SK-N-SH (cell line): ENCODE data around the gene FIGNL2. TPM values are rescaled to one million over a fixed set of nuclear protein-coding genes. Genes with fewer than 3 reads are reported as not detected.

Experiments used
- CTCF ChIA-PET: fragments of 300-600, 350-600 bp; formaldehyde crosslinking; extraction: SDS; loops from one replicate; lab custom pipeline; 2021; lab: Yijun Ruan, JAX
- POLR2A ChIA-PET: fragments of 350-600 bp; sonication (Branson Sonifier 250); formaldehyde crosslinking; extraction: SDS; loops from one replicate; lab custom pipeline; 2020; ENCODE audit warnings: antibody characterized with exemption, inconsistent platforms; lab: Yijun Ruan, JAX
- DNase-seq: peaks from one replicate; pipeline ENCODE4 v3.0.0; 2012
- H2AFZ ChIP-seq: fragments of 200-600 bp; sonication (generic); 2 replicates; pipeline ENCODE4 v1.8.1; 2016; ENCODE audit warnings: antibody characterized with exemption, mild to moderate bottlenecking, low read depth
- H3F3A ChIP-seq: fragments of 200-600 bp; sonication (generic); replicated peaks from 2 replicates; pipeline ENCODE3; 2016; ENCODE audit warnings: antibody characterized with exemption, mild to moderate bottlenecking; ENCODE audit not compliant: insufficient read depth
- H3K27ac ChIP-seq, 2 experiments: fragments of 200-500 bp in 1 of 2; fragments of 200-600 bp in 1 of 2; sonication (Bioruptor generic) in 1 of 2; sonication (generic), shearing (Covaris generic) in 1 of 2; 2 replicates each; pipeline versions ENCODE4 v1.5.1 to v1.6.1; 2014 to 2016; ENCODE audit warnings: low read depth in 2 of 2, inconsistent platforms in 1 of 2, low read length in 1 of 2, mild to moderate bottlenecking in 1 of 2, mixed read lengths in 1 of 2
- H3K27me3 ChIP-seq: fragments of 200-600 bp; sonication (generic), shearing (Covaris generic); 2 replicates; pipeline ENCODE4 v1.6.1; 2016; ENCODE audit warnings: mixed run types; ENCODE audit not compliant: insufficient read depth
- H3K36me3 ChIP-seq, 2 experiments: fragments of 200-500 bp in 1 of 2; fragments of 200-600 bp in 1 of 2; sonication (Bioruptor generic) in 1 of 2; sonication (generic) in 1 of 2; replicated peaks in 1 of 2; 2 replicates each; pipeline versions ENCODE3 to v1.5.1; 2014 to 2016; ENCODE audit warnings: low read length in 1 of 2, mild to moderate bottlenecking in 1 of 2; ENCODE audit not compliant: insufficient read depth in 2 of 2, control insufficient read depth in 1 of 2
- H3K4me1 ChIP-seq, 2 experiments: fragments of 200-500 bp in 1 of 2; fragments of 200-600 bp in 1 of 2; sonication (Bioruptor generic) in 1 of 2; sonication (generic), shearing (Covaris generic) in 1 of 2; 2 replicates each; pipeline versions ENCODE4 v1.5.1 to v1.6.1; 2014 to 2016; ENCODE audit warnings: low read depth in 1 of 2, low read length in 1 of 2, mixed run types in 1 of 2; ENCODE audit not compliant: insufficient read depth in 2 of 2, control insufficient read depth in 1 of 2
- H3K4me2 ChIP-seq: fragments of 200-600 bp; sonication (generic), shearing (Covaris generic); 2 replicates; pipeline ENCODE4 v1.6.1; 2017; ENCODE audit warnings: mixed run types
- H3K4me3 ChIP-seq, 2 experiments: fragments of 200-500 bp in 1 of 2; fragments of 200-600 bp in 1 of 2; sonication (Bioruptor generic) in 1 of 2; sonication (generic), shearing (Covaris generic) in 1 of 2; 2 replicates each; pipeline versions ENCODE4 v1.5.1 to v1.8.1; 2014 to 2016; ENCODE audit warnings: low read depth in 2 of 2, inconsistent platforms in 1 of 2, low read length in 1 of 2, mild to moderate bottlenecking in 1 of 2, mixed read lengths in 1 of 2, moderate library complexity in 1 of 2
- H3K79me2 ChIP-seq: fragments of 200-600 bp; sonication (generic); 2 replicates; pipeline ENCODE4 v1.8.1; 2017; ENCODE audit warnings: mild to moderate bottlenecking; ENCODE audit not compliant: insufficient read depth
- H3K9ac ChIP-seq: fragments of 200-600 bp; sonication (generic); 2 replicates; pipeline ENCODE4 v1.6.1; 2017; ENCODE audit warnings: mixed run types
- H3K9me2 ChIP-seq: fragments of 200-600 bp; sonication (generic); 2 replicates; pipeline ENCODE4 v1.6.1; 2017; ENCODE audit warnings: mixed run types
- H3K9me3 ChIP-seq: fragments of 200-600 bp; sonication (generic); 2 replicates; pipeline ENCODE4 v1.6.1; 2017; ENCODE audit warnings: mixed run types, mild to moderate bottlenecking, moderate library complexity
- H4K20me1 ChIP-seq: fragments of 200-600 bp; sonication (generic); 2 replicates; pipeline ENCODE4 v1.6.1; 2017; ENCODE audit warnings: mild to moderate bottlenecking, mixed run types; ENCODE audit not compliant: insufficient read depth
- CHD2 ChIP-seq: fragments of 150-350 bp; IDR thresholded peaks from 2 replicates; pipeline ENCODE4 v1.6.1; 2018; ENCODE audit warnings: low read length; ENCODE audit not compliant: partially characterized antibody
- EP300 ChIP-seq, 2 experiments: IDR thresholded peaks; 2 replicates each; pipeline versions ENCODE4 v1.4.0 to v1.6.1; 2012; ENCODE audit warnings: borderline replicate concordance in 1 of 2, low read depth in 1 of 2, low read length in 1 of 2
- EZH2phosphoT487 ChIP-seq: fragments of 200-600 bp; sonication (generic); IDR thresholded peaks from 2 replicates; pipeline ENCODE4 v1.6.1; 2017; ENCODE audit warnings: low read depth, mixed run types, mild to moderate bottlenecking, antibody characterized with exemption, moderate library complexity, borderline replicate concordance
- FOSL2 ChIP-seq: IDR thresholded peaks from 2 replicates; pipeline ENCODE4 v1.4.0; 2012; ENCODE audit warnings: low read depth, mild to moderate bottlenecking, moderate library complexity, borderline replicate concordance
- FOXJ3 ChIP-seq: sonication (generic); formaldehyde crosslinking; IDR thresholded peaks from 2 replicates; pipeline ENCODE4 v1.5.1; 2020; ENCODE audit warnings: mild to moderate bottlenecking, missing genetic modification reagents
- FOXM1 ChIP-seq: IDR thresholded peaks from 2 replicates; pipeline ENCODE4 v1.4.0; 2012; ENCODE audit warnings: low read depth, mild to moderate bottlenecking
- NRF1 ChIP-seq: IDR thresholded peaks from 2 replicates; pipeline ENCODE4 v1.6.1; 2012; ENCODE audit warnings: low read depth, mild to moderate bottlenecking, low read length
- POLR2AphosphoS5 ChIP-seq: IDR thresholded peaks from 2 replicates; pipeline ENCODE4 v1.6.1; 2012; ENCODE audit warnings: low read depth, low read length
- RCOR1 ChIP-seq: fragments of 150-350 bp; IDR thresholded peaks from 2 replicates; pipeline ENCODE4 v1.6.1; 2017; ENCODE audit warnings: antibody characterized with exemption, low read length
- RXRA ChIP-seq: IDR thresholded peaks from 2 replicates; pipeline ENCODE4 v1.4.0; 2012; ENCODE audit warnings: low read depth, mild to moderate bottlenecking, borderline replicate concordance
- SIN3A ChIP-seq: IDR thresholded peaks from 2 replicates; pipeline ENCODE4 v1.6.1; 2012; ENCODE audit warnings: low read depth, mild to moderate bottlenecking, low read length, moderate library complexity, borderline replicate concordance
- YY1 ChIP-seq: IDR thresholded peaks from 2 replicates; pipeline ENCODE4 v1.4.0; 2012; ENCODE audit warnings: low read depth, mild to moderate bottlenecking
- WGBS: methylation state at CpG from one replicate; pipeline ENCODE4 v1.1.6; 2017; ENCODE audit warnings: low lambda C conversion rate; 5-methylcytosine and 5-hydroxymethylcytosine counted together
- polyA plus RNA-seq, 3 experiments: library from polyadenylated mRNA; depleted of rRNA; stranded (reverse); fragments of >200 nt; gene quantifications; 2 replicates each; pipeline ENCODE4 v1.2.3, GENCODE V29; 2012
- TF ChIP-seq, protein P1 (sequence below): fragments of 150-350 bp; IDR thresholded peaks from 2 replicates; pipeline ENCODE4 v1.6.1; 2017; ENCODE audit warnings: antibody characterized with exemption, low read length, low read depth, borderline replicate concordance
- TF ChIP-seq, protein P2 (sequence below): IDR thresholded peaks from 2 replicates; pipeline ENCODE4; 2012
- TF ChIP-seq, protein P3 (sequence below): fragments of 150-350 bp; IDR thresholded peaks from 2 replicates; pipeline ENCODE4 v1.6.1; 2016; ENCODE audit warnings: mild to moderate bottlenecking, low read depth, low read length
- TF ChIP-seq, protein P4 (sequence below): IDR thresholded peaks from 2 replicates; pipeline ENCODE4 v1.4.0; 2012; ENCODE audit warnings: low read depth, borderline replicate concordance
- TF ChIP-seq, protein P5 (sequence below): IDR thresholded peaks from 2 replicates; pipeline ENCODE4 v1.4.0; 2012; ENCODE audit warnings: low read depth, borderline replicate concordance

Gene FIGNL2
- polyA plus RNA-seq, 1 of the 3 experiments (the other 2 are of a cell fraction), result 0.05 TPM

DNA sequence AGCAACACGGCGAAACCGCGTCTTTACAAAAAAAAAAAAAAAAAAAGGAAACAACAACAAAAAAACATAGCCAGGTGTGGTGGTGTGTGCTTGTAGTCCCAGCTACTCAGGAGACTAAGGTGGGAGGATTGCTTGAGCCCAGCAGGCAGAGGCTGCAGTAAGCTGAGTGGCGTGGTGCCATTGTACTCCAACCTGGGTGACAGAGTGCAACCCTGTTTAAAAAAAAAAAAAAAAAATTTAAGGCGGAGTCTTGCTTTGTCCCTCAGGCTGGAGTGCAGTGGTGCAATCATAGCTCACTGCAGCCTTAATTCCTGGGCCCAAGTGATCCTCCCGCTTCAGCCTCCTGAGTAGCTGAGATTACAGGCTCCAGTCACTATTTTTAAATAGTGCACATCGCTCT, 18.2 kb upstream of the FIGNL2 start:
- TF ChIP-seq FOSL2 (no peak), FOXJ3 (CRISPR knock-in tag) (no peak), EZH2phosphoT487 (no peak), CHD2 (no peak), RXRA (no peak), NRF1 (no peak), POLR2AphosphoS5 (no peak), SIN3A (no peak), RCOR1 (no peak), EP300 (IDR thresholded peaks at IDR 0.05; ENCODE audit: borderline replicate concordance in 1 of 2, low read depth in 1 of 2, low read length in 1 of 2) (no peak), YY1 (no peak), FOXM1 (no peak)
- TF ChIP-seq, protein P1, sequence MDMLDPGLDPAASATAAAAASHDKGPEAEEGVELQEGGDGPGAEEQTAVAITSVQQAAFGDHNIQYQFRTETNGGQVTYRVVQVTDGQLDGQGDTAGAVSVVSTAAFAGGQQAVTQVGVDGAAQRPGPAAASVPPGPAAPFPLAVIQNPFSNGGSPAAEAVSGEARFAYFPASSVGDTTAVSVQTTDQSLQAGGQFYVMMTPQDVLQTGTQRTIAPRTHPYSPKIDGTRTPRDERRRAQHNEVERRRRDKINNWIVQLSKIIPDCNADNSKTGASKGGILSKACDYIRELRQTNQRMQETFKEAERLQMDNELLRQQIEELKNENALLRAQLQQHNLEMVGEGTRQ, result no peak
- TF ChIP-seq, protein P2, sequence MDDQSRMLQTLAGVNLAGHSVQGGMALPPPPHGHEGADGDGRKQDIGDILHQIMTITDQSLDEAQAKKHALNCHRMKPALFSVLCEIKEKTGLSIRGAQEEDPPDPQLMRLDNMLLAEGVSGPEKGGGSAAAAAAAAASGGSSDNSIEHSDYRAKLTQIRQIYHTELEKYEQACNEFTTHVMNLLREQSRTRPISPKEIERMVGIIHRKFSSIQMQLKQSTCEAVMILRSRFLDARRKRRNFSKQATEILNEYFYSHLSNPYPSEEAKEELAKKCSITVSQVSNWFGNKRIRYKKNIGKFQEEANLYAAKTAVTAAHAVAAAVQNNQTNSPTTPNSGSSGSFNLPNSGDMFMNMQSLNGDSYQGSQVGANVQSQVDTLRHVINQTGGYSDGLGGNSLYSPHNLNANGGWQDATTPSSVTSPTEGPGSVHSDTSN, result no peak
- TF ChIP-seq, protein P3, sequence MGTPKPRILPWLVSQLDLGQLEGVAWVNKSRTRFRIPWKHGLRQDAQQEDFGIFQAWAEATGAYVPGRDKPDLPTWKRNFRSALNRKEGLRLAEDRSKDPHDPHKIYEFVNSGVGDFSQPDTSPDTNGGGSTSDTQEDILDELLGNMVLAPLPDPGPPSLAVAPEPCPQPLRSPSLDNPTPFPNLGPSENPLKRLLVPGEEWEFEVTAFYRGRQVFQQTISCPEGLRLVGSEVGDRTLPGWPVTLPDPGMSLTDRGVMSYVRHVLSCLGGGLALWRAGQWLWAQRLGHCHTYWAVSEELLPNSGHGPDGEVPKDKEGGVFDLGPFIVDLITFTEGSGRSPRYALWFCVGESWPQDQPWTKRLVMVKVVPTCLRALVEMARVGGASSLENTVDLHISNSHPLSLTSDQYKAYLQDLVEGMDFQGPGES, result no peak
- TF ChIP-seq, protein P4, sequence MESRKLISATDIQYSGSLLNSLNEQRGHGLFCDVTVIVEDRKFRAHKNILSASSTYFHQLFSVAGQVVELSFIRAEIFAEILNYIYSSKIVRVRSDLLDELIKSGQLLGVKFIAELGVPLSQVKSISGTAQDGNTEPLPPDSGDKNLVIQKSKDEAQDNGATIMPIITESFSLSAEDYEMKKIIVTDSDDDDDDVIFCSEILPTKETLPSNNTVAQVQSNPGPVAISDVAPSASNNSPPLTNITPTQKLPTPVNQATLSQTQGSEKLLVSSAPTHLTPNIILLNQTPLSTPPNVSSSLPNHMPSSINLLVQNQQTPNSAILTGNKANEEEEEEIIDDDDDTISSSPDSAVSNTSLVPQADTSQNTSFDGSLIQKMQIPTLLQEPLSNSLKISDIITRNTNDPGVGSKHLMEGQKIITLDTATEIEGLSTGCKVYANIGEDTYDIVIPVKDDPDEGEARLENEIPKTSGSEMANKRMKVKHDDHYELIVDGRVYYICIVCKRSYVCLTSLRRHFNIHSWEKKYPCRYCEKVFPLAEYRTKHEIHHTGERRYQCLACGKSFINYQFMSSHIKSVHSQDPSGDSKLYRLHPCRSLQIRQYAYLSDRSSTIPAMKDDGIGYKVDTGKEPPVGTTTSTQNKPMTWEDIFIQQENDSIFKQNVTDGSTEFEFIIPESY, result no peak
- TF ChIP-seq, protein P5, sequence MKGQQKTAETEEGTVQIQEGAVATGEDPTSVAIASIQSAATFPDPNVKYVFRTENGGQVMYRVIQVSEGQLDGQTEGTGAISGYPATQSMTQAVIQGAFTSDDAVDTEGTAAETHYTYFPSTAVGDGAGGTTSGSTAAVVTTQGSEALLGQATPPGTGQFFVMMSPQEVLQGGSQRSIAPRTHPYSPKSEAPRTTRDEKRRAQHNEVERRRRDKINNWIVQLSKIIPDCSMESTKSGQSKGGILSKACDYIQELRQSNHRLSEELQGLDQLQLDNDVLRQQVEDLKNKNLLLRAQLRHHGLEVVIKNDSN, result no peak
- 94% methylated on average over 8 of the region's 8 CpGs for WGBS

More for the DNA sequence above, 18.2 kb upstream of the FIGNL2 start:
- Histone ChIP-seq H4K20me1 (no peaks in the 10 kb centered on the region), H3F3A (no peaks in the 10 kb centered on the region), H3K9ac (no peak overlapping the region), H3K9me3 (no peaks in the 10 kb centered on the region), H3K36me3 (no peaks in the 10 kb centered on the region), H3K4me1 (peaks cover 0 to 51% of the 10 kb centered on the region in 2 experiments; a peak in 1 of 4 replicates), H3K4me2 (no peak overlapping the region), H2AFZ (no peak overlapping the region), H3K9me2 (no peaks in the 10 kb centered on the region), H3K27ac (no peak overlapping the region), H3K4me3 (no peak overlapping the region), H3K27me3 (no peaks in the 10 kb centered on the region; the same call in 1 of the 2 replicates), H3K79me2 (no peaks in the 10 kb centered on the region)
- POLR2A ChIA-PET, result no interaction called here
- no peak for DNase-seq
- CTCF ChIA-PET, result interaction anchor here (0.7 to 18.2 kb wide), 7 partner anchors 9 to 446 kb away, joined by 3 to 194 read pairs (median 3); a partner anchor contains a TSS
